Anterior cingulate cortex (tissue), 58 donors: ENCODE data around the gene FOXD3.
A peak's percentile ranks its signal among the peaks of the same experiment; 100 is the strongest.
"Not testable (repeated sequence)": the region's sequence is repeated elsewhere in the genome, so short reads cannot be mapped to it uniquely, and the experiment has no call there.

Source experiments
- DNase-seq, 58 donors: peaks; one replicate each; lab custom pipeline; 2025; lab: John Stamatoyannopoulos, UW

Gene FOXD3

DNA sequence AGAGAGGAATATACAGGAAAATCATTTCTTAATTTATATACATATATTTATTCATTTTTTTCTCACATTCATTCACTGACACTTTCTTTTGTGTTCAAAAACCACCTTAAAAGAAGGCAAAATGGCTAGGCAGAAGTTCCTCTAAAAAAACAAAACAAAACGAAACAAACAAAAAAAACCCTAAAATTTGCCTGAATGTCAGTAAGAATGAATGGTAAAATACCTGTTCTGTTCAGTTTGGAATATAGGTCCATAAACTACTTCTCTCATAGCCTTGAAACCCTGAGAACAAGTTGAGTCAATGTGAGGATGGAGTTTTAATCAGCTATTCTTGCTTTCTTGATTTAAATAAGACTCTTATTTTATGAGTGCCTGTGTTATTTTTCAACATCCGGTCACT is 30.4 kb downstream of the FOXD3 start:
- no peak for DNase-seq

DNA sequence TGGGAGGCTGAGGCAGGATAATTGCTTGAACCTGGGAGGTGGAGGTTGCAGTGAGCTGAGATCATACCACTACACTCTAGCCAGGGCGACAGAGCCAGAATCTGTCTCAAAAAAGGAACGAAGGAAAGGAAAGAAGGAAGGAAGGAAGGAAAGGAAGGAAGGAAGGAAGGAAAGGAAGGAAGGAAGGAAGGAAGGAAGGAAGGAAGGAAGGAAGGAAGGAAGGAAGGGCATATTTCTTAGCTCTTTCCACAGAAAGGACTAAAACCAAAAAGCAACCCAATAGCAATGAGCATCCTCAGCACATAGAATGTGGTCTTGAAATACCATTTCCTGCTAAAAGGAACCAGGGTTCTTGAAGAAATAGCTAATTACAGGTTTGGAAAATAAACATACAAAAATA is 33.9 kb downstream of the FOXD3 start:
- DNase-seq, result not testable (repeated sequence)

DNA sequence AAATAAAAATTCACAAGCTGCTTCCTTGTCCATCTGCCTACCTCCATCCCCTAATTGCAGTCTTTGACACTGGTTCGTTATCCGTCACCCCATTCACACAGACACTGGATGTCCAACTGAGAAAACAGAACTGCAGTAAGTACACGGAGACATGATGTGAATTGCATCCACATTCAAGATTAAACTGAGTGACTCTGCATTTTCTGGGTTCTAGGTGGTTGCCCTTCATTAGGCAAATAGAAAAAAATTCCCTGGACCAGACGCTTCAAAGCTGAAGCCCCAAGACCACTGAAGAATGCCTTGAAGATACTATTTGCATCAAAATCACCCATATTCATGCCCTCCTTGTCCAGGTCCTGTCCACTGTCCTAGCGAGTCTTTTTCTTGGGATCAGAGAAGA is 37.2 kb downstream of the FOXD3 start:
- DNase-seq, result no peak

DNA sequence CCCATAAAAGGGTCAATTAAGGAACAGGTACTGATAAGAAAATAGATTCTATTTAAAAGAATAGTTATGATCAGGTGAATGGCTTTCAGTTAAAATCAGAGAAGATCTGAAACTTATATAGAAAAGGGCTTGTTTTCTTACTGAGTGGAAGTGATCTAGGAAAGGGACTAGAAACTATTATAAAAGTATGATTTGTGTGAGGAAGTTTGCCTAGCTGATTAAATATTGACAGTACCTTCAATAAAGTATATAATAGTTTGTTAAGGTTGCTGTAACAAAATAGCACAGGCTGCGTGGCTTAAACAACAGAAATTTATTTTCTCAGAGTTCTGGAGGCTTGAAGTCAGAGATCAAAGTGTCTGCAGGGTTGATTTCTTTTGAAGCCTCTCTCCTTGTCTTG is 39.7 kb downstream of the FOXD3 start:
- DNase-seq, result no peak

DNA sequence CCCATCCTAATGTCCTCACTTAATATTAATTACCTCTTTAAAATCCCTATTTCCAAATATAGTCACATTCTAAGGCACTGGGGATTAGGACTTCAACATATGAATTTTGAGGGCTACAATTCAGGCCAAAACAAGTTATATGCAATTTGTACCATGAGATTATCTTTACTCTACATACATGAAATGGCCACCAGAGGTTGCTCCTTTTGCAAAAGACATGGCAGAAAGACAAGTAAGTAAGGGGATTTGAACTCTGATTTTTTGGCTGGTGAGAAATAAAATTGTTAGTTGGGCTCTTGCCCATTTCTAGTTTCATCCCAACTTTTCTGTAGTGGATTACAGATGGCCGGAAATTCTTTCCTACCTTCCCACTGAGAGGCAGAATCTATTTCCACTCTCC is 40.2 kb downstream of the FOXD3 start:
- no peak for DNase-seq

DNA sequence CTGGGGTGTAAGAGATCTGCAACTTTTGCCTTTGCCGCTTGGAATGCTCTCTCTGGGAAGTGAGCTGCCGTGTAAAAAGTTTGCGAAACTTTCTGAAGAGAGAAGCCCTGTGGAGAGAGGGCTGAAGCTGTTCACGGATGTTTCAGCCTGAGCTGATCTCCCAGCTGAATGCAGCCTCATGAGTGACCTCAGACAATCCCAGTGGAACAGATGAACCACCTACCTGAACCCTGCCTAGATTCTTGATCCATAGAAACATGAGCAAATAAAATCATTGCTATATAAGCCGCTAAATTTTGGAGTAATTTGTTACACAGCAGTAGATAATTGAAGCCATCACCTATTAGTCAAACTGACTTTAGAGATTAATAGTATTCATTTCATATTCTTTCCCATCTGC is 40.6 kb downstream of the FOXD3 start:
- DNase-seq, result no peak

DNA sequence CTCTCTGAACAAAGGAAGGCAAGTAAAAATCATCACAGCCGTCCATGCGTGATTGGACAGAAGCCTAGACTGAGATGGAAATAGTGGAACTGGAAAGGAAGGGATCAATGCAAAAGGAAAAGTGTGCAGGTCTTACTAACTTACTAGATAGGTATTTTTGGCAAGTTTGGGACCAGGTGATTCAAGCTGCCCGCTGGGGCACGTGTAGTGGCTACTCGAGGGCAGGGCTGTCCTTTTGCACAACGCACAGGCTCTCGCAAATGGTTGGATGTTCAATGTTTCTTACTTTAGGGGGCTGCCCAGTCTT is 44.5 kb downstream of the FOXD3 start:
- DNase-seq, result no peak

DNA sequence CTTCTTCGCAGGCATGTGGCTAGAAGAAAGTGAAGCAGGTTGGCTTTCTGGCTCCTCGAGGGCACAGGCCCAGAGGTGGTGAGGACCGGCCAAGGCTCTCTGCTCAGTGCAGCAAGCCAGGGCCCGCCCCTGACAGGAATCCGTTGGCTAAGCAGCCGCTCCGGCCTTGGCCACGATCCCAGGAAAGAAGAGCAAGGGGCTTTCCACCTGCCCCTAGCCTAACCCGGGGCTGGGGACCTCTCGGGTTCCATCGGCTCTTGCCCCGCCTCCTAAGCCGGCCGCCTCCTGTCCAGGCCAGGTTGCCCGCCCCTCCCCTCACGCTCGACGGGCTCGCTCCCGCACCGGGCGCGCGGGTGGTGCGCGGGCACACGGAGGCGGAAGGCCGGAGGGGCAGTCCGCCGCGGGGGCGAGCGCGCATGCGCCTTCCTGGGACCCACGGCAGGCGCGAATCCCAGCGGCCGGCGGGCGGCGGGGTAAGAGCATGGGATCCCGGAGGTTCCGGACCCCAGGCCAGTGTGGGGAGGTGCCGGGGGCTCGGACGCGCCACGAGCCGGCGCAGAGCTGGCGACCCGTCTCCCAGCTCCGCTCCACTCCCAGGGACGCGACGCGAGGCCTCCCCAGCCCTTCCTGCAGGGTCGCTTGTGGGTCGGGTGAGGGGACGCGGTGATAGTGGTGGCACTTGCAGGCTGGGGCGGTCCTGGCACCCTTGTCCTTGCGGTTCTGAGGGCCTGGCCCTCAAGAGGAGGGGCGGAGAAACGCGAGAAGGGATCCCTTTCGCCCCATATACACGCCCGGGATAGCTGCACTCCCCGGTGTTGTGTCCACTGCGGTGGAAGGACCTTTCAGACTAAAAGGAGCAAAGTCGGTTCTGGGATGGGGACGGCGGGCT is 45.1 kb downstream of the FOXD3 start, which contains the start of gene ALG6:
ALG6 (plus strand) TSS at position 413 of the 889 bp plus-strand sequence. CDS start 3,351 bp downstream, outside the sequence.
- peak; percentile 40 to 95 (median 88) for DNase-seq

DNA sequence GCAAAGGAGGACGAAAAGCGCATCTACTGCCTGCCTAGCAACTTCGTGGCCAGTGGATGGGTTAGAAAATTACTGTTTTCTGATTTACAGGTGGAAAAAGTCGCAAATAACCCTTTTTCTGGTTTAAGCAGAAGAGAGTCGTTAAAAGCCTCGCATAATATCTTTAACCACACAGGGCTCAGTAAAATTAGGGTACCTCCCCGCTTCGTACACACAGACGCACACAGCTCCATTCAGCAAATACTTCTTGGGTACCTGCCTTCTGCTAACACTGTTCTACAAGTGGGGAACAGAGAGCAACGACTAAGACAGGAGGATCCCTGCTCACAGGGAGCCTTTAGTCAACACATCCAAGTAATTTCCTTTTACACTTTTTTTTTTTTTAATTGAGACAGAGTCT is 45.8 kb downstream of the FOXD3 start:
- DNase-seq, result peak in 1 of 58 donors; percentile 17
